Pancreas (tissue), 10 donors: ENCODE data around the gene PKP1. TPM values are rescaled to one million over a fixed set of nuclear protein-coding genes. Genes with fewer than 3 reads are reported as not detected.

Source experiments
- ATAC-seq, 4 donors: fragments of 200-7000 bp; cut with Tn5 transposase; one replicate each; pipeline versions ENCODE4 v1.8.0 to v1.9.1; 2020; ENCODE audit warnings: mild to moderate bottlenecking in 4 of 4, moderate library complexity in 4 of 4
- DNase-seq, 6 donors: peaks; one replicate each; pipeline ENCODE4 v3.0.0-alpha.2; 2020
- FAIRE-seq: peaks from 2 replicates; lab custom pipeline; 2012; peaks lifted over from hg19 to GRCh38; lab: Jason Lieb, UNC
- H3K27ac ChIP-seq, 4 donors: fragments of 200-600 bp; sonication (generic); 1 replicate in 3 of 4; 2 replicates in 1 of 4; pipeline versions ENCODE4 v1.5.0 to v1.8.0; 2020
- H3K27me3 ChIP-seq, 4 donors: fragments of 200-600 bp; one replicate each; pipeline ENCODE4 v1.8.0; 2021
- H3K36me3 ChIP-seq, 3 donors: fragments of 200-600 bp; sonication (generic) in 1 of 3; one replicate each; pipeline versions ENCODE4 v1.5.0 to v1.8.0; 2020 to 2021
- H3K4me1 ChIP-seq, 3 donors: fragments of 200-600 bp; one replicate each; pipeline ENCODE4 v1.8.0; 2021
- H3K4me3 ChIP-seq, 4 donors: fragments of 200-600 bp; sonication (generic) in 2 of 4; one replicate each; pipeline versions ENCODE4 v1.5.0 to v1.8.0; 2020 to 2021
- H3K9me3 ChIP-seq, 4 donors: fragments of 200-600 bp; one replicate each; pipeline ENCODE4 v1.8.0; 2021
- WGBS, 2 donors: extraction: QIAGEN DNeasy Blood & Tissue Kit; methylation state at CpG; one replicate each; pipeline ENCODE4 v1.1.7; 2013; 5-methylcytosine and 5-hydroxymethylcytosine counted together
- intact Hi-C, 3 donors: fragments of 100-400 bp; cut with DNase I; formaldehyde crosslinking; loops; one replicate each; pipeline versions ENCODE4 v1.11.1 to v1.14.2; 2022
- polyA plus RNA-seq, 2 donors: library from polyadenylated mRNA; stranded (reverse); fragments of 200-250 nt; gene quantifications; one replicate each; pipeline ENCODE4 v1.2.3, GENCODE V29; 2013
- total RNA-seq, 6 donors: library from RNA; stranded (reverse); fragmentation: NEBNext Ultra II Directional in 4 of 6; extraction: Animal tissue kit (Norgen Biotek cat#: 25700) in 4 of 6; gene quantifications; one replicate each; pipeline versions ENCODE4 v1.2.1 to v1.2.4, GENCODE V29; 2021 to 2023
- TF ChIP-seq, protein P1 (sequence below), 4 donors: fragments of 200-600 bp; sonication (generic) in 3 of 4; IDR thresholded peaks; one replicate each; pipeline versions ENCODE4 v1.5.0 to v1.8.0; 2021; ENCODE audit warnings: antibody characterized with exemption in 4 of 4
- donor health status: healthy with polysubstance abuse.
- donor health status: DM: no; HTN: no; CAD: no; lungs with moderate emphysema.
- donor health status: DM: no; HTN: no; CAD: no.
- donor health status: control.
- donor health status: control.
- donor health status: Bipolar disorder and iron deficiency.
- donor health status: DM: yes; HTN: yes; CAD: no.
- donor health status: DM: no; HTN: no; CAD: no.
- donor health status: DM: no; HTN: no; CAD: no.
- donor health status: DM: yes; HTN: yes; CAD: no.

PKP1 gene
- total and polyA plus RNA-seq, 8 donors = 0.04 to 0.37 (median 0.12) TPM; not detected in 1

DNA sequence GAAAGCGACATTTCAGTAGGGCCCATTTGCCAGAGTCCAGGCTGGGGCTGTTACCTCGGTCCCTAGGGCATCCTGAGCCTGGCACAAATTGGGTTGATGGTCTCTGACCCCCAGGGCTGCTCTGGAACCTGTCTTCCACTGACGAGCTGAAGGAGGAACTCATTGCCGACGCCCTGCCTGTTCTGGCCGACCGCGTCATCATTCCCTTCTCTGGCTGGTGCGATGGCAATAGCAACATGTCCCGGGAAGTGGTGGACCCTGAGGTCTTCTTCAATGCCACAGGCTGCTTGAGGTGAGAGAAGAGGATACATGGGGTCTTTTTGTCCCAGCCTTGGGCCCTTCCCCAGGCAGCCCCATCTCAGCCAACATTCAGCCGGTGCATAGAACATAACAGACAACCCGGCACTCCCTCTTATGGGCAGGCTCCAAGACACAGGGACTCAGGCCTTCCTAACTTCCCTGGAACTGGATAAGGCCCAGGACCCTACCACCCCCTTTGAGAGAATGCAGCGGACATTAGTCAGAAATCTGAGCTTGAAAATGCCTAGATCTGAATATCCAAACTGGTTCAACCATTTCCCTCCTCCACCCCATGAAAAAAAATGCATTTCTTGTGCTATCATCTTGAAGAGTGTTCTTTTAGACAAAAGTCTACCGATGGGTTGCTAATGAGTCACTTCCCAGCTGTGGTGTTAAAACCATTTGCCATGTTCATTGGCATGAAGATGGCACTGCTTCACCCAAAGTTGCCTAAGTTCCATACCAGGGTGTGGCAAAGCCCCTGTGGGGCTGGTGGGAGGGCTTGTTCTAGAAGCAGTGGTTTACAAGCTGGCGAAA, 35.4 kb downstream of the PKP1 start:
- H3K9me3 ChIP-seq = no peaks in the 10 kb centered on the region
- no peak for ATAC-seq
- TF ChIP-seq, protein P1, sequence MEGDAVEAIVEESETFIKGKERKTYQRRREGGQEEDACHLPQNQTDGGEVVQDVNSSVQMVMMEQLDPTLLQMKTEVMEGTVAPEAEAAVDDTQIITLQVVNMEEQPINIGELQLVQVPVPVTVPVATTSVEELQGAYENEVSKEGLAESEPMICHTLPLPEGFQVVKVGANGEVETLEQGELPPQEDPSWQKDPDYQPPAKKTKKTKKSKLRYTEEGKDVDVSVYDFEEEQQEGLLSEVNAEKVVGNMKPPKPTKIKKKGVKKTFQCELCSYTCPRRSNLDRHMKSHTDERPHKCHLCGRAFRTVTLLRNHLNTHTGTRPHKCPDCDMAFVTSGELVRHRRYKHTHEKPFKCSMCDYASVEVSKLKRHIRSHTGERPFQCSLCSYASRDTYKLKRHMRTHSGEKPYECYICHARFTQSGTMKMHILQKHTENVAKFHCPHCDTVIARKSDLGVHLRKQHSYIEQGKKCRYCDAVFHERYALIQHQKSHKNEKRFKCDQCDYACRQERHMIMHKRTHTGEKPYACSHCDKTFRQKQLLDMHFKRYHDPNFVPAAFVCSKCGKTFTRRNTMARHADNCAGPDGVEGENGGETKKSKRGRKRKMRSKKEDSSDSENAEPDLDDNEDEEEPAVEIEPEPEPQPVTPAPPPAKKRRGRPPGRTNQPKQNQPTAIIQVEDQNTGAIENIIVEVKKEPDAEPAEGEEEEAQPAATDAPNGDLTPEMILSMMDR (IDR thresholded peaks at IDR 0.05) = no peak
- H3K4me3 ChIP-seq = no peak overlapping the region
- FAIRE-seq = no peak
- no peaks in the 10 kb centered on the region for H3K36me3 ChIP-seq
- no peaks in the 10 kb centered on the region for H3K27me3 ChIP-seq
- no peaks in the 10 kb centered on the region for H3K4me1 ChIP-seq
- intact Hi-C loops = no loop called here
- 79 to 81% methylated on average over 15 of the region's 15 CpGs for WGBS, 2 donors
- DNase-seq = no peak
- no peak overlapping the region for H3K27ac ChIP-seq

DNA sequence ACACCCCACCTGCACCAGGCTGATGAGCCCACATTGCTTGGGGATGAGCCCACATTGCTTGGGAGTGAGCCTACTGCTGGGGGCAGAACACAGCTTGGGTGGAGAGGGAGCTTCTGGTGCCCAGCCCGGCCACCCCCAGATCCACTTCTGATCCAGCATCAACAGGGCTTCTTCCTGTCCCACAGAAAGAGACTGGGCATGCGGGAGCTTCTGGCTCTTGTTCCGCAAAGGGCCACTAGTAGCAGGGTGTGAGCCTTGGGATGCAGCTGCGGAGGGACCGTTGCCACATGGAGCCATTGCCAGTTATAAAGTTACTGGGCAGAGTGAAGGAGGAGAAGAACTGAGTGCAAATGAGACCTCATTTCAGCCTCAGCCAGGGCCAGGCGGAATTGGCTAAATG, 36.3 kb downstream of the PKP1 start:
- H3K4me1 ChIP-seq = no peaks in the 10 kb centered on the region
- FAIRE-seq (no peak), ATAC-seq (no peak), DNase-seq (no peak)
- no peaks in the 10 kb centered on the region for H3K36me3 ChIP-seq
- no peak overlapping the region for H3K4me3 ChIP-seq
- TF ChIP-seq, protein P1 (IDR thresholded peaks at IDR 0.05) = no peak
- no peaks in the 10 kb centered on the region for H3K9me3 ChIP-seq
- 87% methylated on average over 6 of the region's 6 CpGs for WGBS, 2 donors
- no peak overlapping the region for H3K27ac ChIP-seq
- intact Hi-C loops = no loop called here
- no peaks in the 10 kb centered on the region for H3K27me3 ChIP-seq

DNA sequence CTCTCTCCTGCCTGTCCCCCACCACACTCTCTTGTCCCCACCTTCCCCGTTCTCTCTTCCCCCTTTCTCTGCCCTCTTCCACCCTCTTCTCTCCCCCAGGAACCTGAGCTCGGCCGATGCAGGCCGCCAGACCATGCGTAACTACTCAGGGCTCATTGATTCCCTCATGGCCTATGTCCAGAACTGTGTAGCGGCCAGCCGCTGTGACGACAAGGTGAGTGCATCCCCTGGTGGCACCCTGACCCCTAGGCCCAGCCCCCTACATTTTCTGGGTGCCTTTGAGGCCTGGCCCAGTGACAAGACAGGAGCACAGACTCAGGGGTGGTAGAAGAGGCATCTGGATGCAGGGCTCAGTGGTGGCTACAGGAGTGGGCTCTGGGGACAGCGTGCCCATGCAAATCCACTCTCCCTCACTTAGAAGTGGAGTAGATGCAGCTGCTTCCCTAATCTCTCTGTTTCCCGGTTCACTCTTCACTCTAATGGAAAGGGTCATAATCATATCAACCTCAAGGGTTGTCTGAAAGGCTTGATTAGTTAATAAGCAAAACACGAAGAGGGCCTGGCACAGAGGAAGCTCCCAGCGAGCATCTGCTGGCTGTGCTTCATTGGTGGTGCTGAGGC, 37.0 kb downstream of the PKP1 start:
- no peaks in the 10 kb centered on the region for H3K4me1 ChIP-seq
- H3K27ac ChIP-seq = no peak overlapping the region
- ATAC-seq (no peak), FAIRE-seq (no peak), DNase-seq (peak in 1 of 6 donors; percentile 35)
- no peaks in the 10 kb centered on the region for H3K9me3 ChIP-seq
- no peaks in the 10 kb centered on the region for H3K36me3 ChIP-seq
- intact Hi-C loops = no loop called here
- 75 to 77% methylated on average over 12 of the region's 12 CpGs for WGBS, 2 donors
- TF ChIP-seq, protein P1 (IDR thresholded peaks at IDR 0.05) = no peak
- no peaks in the 10 kb centered on the region for H3K27me3 ChIP-seq
- no peak overlapping the region for H3K4me3 ChIP-seq

DNA sequence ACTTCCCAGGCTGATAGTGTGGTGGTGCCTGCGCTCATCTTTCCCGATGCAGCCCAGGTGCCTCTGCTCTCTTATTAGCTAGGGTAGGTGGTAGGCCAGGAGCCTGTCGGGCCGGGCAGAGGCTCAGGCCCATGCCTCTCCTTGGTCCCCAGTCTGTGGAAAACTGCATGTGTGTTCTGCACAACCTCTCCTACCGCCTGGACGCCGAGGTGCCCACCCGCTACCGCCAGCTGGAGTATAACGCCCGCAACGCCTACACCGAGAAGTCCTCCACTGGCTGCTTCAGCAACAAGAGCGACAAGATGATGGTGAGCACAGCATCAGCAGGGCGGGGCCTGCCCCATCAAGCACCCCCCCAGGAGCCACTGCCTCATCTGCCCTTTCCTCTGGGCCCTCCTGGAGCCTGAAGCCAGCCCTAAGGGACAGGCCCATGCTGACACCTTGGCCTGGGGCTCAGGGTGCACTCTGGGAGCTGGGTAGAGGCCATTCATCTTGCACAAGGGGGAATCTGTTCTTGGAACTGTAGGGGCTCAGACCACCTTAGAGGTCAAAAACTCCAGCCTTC, 38.6 kb downstream of the PKP1 start:
- FAIRE-seq (no peak), DNase-seq (peak in 1 of 6 donors; percentile 39), ATAC-seq (no peak)
- Histone ChIP-seq H3K4me3 (no peak overlapping the region), H3K27ac (no peak overlapping the region), H3K36me3 (no peaks in the 10 kb centered on the region), H3K4me1 (no peaks in the 10 kb centered on the region), H3K27me3 (no peaks in the 10 kb centered on the region), H3K9me3 (no peaks in the 10 kb centered on the region)
- TF ChIP-seq, protein P1 (IDR thresholded peaks at IDR 0.05) = no peak
- WGBS, 2 donors = 89 to 91% methylated on average over 15 of the region's 15 CpGs
- intact Hi-C loops = no loop called here
